ENCODE data around the gene TSR1.

TSR1 gene

DNA sequence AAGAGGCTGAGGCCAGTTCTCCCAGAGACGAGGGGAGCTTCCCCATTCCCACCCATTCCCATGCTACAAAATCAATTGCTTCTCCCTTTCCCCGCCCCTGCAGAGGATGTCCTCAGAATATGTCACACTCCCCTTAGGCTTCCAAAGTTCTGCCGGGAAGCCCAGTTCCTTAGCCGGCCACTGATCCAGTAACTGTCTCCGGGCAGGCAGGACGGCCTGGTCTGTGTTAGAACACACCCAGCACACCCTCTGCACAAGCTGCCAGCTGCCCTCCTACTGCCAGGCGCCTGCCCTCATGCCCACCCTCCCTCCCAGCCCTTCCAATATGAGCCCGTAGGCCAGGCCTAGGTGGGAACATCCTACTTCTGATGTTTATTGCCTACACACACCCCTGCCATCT, 32.1 kb upstream of the TSR1 start:
- no peak for DNase-seq

DNA sequence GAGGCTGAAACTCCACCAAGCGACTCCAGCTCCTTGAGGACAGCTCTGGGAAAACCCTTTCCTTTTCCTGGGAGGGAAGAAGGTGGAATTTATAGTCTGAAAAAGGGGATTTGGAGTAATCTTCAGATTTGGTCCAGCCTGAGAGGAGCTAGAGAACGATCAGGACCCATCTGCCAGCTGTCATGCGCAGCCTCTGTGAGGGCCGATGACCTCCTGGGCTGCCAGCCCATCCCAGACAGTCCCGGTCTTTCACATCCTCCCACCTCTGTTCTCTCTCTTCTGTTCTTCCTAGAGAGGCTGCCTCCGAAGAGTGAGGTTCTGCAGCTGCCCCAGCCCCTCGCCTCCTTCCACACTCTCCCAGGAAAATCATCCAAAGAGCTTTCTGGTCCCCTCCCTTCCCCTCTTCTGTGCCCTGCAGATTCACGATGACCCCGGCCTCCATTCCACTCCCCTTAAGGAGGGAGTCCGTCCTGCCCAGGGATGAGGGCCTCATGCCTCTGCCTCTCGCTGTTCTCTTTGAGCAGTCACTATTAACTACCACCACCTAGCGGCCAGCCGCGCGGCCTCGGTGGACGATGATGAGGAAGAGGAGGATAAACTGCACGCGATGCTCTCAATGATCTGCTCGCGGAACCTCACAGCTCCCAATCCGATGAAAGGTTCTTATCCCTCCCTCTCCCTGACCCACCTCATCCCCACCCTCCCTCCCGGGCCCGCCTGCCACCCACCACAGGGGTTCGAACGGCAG, 30.7 kb upstream of the TSR1 start:
- no peak for DNase-seq

DNA sequence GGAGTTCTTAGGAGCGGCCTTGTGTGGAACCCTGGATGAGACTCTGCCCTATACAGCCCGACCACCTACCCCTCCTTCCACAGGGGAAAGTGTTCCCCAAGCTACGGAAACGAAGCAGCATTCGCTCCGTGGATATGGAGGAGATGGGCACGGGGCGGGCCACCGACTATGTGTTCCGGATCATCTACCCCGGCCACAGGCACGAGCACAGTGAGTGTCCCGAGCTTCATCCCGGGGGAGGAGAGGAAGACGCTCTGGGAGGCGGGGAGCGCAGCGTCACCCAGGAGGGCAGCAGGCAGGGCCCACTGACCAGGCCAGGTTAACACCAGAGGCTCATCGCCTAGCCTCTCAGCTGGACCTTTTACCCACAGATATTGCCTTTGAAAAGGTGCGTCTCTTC, 28.9 kb upstream of the TSR1 start:
- no peak for DNase-seq

DNA sequence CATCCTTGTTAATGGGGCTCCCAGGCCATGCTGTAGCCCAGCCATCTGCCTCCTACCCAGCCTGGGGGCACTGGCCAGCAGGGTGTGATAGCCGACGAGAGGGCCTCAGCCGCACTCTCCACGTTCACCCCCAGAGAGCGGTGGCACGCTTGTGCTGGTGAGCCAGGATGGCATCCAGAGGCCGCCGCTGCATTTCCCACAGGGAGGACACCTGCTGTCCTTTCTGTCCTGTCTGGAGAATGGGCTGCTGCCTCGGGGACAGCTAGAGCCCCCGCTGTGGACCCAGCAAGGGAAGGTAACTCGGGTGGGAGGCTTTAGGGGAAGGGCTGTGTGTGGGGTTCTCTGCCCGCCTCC, 28.5 kb upstream of the TSR1 start:
- DNase-seq: no peak

DNA sequence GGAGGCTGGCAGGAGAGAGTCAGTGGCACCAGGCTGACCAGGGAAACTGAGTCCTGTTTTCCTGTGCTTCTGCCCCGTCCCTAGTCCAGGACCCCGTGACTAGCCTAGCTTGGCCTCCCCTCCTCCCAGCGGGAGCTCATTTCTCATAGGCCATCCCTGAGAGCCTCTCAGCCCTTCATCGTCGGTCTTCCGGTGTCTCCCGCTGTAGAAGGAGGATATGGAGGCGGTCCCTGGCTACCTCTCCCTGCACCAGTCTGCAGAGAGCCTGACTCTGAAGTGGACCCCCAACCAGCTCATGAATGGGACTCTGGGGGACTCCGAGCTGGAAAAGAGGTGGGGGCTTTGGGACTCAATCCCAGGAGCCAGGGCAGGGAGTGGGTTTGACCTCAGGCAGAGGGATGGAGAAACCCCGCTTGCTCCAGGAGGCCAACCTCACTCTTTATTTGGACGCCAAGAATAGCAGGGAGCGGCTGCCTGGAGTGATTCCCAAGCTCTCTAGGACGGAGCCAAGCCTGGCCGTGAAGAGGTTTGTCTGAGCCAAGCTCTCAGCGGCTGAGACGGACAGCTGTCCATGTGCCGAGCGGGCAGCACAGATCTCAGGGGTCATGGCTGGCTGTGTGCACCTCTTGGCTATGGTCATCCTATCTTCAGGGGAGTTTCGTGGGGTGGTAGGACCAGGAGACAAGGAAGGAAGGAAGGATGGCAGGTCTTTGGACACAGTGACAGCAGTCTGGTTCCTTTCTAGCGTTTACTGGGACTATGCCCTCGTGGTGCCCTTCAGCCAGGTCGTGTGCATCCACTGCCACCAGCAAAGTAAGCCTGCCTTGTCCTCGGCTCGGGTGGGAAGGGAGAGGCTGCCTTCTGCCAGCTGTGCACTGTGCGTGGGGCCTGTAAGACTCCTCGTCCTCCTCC, 27.9 kb upstream of the TSR1 start:
- no peak for DNase-seq

DNA sequence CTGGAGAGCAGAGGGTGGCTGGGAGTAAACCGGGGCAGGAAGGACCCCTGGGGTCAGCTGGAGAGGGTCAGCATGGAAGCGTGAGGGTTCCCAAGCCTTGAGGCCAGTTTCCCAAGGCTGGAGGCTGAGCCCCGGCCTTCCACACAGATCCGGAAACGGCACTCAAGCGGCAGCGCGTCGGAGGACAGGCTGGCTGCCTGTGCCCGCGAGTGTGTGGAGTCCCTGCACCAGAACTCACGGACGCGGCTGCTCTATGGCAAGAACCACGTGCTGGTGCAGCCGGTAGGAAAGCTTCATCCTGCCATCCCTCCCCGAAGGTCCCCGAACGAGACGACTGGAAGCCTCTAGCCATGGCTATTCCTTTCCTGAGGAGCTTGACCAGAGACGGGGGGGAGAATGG, 27.1 kb upstream of the TSR1 start:
- DNase-seq: no peak

DNA sequence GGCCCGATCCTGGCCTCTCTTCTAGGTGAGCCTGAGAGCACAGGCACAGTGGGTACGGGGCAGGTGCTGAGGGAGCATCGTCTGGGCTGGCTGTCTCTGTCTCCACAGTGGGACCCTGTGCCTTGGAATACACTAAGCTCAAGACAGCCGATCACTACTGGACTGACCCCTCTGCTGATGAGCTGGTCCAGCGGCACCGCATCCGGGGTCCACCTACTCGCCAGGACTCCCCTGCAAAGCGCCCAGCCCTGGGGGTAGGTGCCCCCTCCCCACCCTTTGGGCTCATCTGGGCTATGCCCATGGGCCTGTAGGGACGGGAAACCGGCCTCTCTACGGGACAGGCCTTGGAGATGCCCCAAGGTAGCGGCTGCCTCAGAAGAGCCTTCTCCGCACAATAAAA, 26.6 kb upstream of the TSR1 start:
- DNase-seq: no peak

DNA sequence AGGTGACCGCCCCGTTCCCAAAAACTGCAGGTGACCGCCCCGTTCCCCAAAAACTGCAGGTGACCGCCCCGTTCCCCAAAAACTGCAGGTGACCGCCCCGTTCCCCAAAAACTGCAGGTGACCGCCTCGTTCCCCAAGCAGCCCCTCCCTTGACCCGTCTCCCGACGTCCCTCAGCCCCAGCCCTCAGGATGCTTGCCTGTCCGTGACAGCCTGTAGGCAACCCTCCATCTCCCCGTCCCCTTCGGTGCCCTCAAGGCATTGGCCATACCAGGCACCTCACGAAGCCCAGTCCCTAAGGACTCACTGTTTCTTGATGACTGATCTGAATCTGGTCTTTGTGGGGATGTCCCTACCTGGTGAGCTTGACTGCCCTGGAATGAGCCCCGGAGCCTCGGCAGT, 26.2 kb upstream of the TSR1 start:
- no peak for DNase-seq

DNA sequence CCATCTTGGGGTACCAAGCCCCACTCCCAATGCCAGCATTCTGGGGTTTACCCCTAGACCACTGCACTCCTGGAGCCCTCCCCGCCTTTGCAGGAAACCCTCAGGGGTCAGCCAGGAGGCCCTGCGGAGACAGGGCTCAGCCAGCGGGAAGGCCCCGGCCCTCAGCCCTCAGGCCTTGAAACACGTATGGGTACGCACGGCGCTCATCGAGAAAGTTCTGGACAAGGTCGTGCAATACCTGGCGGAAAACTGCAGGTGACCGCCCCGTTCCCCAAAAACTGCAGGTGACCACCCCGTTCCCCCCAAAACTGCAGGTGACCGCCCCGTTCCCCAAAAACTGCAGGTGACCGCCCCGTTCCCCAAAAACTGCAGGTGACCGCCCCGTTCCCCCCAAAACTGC, 25.8 kb upstream of the TSR1 start:
- no peak for DNase-seq

DNA sequence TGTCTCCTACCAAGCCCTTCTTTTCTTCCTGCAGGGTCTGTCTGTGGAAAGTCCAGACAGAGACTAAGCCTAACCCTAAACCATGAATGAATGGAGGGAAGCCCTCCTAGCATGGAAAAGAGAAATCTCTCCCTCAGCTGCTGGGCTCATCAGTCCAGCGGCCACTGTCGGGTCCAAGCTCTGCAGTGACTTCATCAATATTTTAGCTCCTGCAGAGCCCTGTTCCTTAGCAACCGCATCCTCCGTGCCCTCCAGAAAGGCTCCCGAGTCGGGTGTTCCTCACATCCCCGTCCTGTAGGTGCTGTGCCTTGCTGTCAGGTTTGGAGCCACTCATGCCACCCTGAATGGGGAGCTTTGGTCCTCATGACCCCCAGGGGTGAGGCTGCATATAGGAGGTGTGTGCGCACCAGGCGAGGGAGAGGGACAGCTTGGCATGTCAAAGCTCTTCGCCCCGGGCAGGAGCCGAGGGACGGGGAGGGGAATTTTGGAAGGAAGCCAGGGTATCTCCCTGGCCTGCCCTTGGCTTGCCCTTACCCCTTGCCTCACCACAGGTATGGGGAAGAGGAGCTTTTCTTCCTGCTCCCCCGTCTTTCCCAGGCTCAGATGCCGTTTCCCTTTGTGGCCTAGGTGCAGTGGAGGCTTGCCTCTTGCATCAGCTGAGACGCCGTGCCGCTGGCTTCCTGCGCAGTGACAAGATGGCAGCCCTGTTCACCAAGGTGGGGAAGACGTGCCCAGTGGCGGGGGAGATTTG, 24.9 kb upstream of the TSR1 start:
- no peak for DNase-seq

DNA sequence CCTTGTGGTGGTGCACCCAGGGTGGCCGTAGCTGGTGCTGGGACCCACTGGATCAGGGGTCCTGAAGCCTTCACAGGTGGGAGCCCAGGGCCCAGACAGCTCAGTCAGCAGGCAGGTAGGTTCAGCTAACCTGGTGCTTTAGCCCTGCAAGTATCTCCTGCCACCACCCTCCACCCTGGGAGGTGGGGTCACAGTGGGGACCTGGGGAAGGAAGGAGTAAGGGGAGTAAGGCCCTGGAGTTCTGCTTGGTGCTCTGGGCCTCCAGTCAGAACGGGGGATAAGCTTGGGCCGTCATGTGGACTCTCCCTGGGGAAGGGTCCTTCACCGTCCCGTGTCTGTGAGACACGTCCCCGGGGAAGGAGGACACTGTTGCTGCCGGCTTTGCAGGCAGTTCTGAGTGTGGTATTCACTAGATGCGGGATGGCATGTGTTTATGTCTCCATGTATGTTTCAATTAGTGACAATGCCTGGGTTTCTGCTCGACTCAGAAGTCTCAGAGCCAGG, 21.7 kb upstream of the TSR1 start:
- DNase-seq: no peak

DNA sequence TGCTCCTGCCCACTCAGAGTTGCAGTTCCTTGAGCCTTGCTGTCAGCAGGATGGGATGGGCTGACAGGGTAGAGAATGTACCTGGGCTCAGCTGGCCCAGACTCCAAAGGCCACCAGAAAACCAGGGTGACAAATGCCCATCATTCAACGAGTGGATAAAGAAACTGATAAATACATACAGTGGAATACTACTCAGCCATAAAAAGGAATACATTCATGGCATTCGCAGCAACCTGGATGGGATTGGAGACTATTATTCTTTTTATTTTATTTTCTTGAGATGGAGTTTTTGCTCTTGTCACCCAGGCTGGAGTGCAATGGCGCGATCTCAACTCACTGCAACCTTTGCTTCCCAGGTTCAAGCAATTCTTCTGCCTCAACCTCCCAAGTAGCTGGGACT, 21.0 kb upstream of the TSR1 start:
- no peak for DNase-seq

DNA sequence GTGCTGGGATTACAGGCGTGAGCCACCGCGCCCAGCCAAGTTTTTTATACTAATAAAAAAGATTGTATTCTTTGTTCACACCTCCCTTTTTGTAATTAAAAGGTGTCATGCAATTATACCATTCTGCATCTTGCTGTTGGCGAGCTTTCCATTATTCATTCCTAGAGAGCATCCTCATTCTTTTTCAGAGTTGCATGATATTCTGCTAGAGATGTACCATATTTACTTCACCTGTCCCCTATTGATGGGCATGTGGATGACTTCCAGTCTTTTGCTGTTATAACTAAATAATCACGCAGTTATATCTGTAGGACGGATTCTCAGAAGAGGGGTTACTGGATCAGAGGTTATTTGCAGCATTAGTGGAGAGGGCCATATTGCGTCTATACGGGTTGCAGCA, 18.1 kb upstream of the TSR1 start:
- DNase-seq: no peak

DNA sequence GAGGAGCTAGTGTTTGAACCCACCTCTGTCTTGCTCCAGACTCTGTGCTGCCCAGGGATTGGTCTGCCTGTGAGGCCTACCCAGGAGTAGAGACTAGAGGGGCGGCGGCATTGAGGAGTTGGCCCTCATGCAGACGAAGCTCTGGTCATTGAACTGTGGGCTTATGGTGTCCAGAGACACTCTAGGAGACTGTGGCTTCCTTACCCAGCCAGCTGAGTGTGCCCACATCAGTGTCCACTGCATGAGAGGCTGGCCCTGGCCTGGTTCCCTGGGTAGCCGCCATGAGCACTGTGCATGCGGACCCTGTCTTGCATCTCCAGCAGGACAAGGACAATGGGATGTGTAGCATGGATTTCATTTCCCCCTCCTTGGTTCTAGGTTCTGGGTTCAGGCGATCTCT, 15.0 kb upstream of the TSR1 start:
- DNase-seq: no peak

DNA sequence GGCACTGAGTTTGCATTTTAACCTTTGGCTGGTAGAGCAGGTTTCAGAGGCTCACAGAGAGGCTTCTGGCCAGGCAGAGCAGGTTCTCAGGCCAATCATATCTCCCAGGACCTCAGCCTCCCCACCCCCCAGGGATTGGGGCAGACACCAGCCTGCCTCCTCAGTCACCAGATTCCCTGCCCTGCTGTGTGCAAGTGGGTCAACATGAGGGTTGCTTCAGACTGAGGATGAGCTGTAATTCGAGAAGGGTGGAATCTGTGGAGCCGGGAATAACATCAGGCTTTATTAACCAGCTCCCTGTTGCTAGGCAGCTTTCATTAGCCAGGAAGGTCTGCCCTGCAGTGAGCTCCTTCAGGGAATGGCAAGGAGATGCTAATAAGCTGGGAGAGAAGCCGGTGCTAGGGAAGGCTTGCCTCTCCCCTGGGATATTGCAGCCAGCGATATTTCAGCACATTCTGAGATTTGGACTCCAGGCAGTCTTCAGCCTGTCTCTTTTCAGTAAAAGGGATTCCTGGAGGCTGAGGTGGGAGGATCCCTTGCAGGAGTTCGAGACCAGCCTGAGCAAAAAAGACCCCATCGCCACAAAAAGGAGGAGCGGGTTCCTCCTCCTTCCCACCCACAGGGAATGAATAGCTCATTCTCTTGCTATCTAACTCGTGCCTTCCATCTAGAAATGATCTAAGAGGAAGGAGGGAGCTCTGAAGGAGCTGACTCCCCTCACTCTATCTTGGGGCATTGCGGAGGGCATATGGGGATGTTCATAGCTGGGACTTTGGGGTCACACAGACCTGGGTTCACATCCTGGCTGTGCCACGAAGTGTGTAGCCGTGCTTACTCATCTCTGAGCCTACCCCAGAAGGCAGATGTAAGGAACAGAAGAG, 11.8 kb upstream of the TSR1 start:
- peak; percentile 89 for DNase-seq

DNA sequence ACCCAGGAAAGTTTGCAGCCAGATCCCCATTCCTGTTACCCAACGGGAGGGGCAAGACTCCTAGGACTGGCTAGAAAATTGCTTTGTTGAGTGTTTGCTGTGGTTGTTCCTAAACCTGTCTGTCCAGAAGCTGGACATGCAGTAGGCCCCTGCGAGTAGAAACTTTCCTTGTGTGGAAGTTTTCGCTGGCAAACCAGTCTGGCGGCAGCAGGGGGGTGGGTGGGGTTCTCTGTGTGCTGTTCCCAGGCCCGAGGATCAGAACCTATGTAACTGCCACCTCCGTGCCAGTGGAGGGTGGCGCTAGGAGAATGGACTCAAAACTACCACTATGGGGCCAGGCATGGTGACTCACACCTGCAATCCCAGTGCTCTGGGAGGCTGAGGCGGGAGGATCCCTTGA, 10.2 kb upstream of the TSR1 start:
- no peak for DNase-seq

DNA sequence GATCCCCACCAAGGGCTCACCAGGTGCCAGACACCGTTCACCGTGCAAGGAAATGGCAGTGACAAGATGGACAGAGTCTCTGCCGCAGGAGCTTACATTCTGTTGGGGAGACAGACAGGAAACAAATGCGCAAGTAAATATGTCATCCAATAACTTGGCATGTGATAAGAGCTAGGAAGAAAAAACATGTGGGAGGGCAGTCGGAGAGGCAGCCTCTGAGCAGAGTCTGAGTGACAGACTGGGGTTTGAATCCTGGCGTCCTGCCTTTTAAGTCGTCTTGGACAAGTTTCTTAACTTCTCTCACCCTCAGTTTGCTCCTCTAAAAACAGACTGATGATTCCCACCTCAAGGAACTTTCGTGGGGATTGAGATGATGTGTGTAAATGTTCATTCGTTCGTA, 8.3 kb upstream of the TSR1 start:
- DNase-seq: no peak

DNA sequence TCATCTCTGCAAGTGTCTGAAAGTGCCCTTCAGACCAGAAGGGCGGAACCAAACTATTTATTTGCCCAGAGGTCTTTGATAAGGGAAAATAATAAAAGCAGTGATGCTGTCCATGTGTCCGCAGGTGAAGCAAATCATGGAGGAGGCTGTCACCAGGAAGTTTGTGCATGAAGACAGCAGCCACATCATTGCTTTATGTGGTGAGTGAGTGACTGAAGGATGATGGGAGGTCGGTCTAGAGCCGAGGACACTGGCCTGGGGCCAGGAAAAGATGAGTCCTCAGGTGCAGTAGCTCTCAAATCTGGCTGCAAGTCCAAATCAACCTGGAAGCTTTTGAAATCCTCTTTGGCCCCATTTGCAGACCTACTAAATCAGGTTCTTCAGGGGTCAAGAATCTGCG, 7.2 kb upstream of the TSR1 start:
- peak; percentile 4 for DNase-seq

DNA sequence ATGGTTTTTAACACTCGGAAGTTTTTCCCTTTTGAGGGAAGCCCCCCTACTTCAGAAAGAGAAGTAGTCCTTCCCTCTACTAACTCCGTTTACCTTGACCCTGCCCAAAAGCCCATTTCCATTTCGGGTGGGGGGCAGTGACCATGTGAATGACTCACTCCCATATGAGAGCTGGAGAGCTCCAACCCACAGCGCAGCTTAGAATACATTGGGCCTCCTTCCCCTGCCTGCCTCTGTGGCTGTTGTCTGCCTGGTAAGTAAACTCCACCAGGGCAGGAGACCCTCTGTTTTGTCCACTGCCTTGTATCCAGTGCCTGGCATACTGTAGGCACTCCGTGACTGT, 2.0 kb upstream of the TSR1 start:
- DNase-seq: no peak

DNA sequence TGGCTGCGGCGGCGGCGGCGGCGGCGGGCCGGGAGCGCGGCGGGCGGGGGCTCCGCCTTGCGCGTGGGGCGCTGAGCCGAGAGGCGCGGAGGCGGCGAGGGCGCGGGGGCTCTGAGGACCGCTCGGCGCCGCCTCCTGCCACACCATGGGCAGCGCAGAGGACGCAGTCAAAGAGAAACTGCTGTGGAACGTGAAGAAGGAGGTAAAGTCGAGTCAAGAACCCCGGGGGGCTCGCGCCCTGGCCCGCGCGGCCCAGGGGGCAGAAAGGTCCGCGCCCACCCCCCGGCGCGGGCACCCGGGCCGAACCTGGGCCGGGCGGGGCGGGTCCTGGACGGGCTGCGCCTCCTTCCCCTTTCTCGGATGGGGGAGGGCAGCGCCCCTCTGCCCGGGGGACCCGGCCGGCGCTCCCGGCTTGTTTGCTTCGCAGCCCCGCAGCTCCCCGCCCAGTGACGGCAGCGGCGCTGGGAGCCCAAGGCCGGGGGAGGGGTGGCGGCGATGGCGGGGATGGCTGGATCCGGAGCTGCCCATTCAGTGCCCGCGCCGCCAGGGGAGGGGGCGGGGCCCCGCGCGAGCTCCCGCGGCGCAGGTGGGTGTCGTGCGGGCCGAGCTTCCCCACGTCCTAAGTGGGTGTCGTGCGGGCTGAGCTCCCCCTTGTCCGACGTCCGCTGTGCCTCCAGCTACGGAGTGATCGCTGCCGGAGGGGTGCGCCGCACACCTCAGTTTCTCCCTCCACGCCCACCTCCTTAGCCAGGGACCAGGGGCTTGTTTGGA, 1.5 kb upstream of the TSR1 start:
- peak; percentile 6 for DNase-seq

DNA sequence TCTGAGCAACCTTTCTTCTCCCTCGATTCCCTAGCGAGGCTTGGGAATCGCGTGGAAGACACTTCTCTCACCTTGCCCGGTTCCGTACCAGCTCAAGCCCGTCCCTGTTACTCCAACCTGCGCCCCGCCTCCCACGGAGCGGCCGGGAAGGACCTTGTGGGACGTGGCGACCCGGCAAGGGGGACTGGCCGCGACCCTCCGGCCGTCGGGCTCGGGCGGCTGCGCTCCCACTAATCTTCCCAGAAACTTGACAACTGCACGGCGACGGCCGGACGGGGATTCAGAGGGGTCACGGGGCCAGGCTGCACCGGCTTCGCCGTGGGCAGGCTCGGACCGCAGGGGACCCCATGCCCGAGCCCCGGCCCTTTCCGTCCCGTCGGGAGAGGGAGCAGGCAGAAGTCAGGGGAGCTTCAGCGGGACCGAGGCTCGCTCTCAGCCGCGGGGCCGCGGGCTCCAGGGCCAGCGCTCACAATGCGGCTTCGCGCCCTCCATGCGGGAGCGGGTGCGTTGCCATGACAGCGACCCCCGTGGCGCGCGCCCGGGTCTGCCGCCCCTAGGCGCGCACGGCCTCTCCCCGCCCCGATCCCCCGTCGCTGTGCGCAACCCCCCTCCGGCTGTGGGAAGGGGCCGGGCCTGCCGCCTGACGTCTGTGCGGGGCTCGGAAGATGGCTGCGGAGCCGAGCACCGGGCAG, 741 bp upstream of the TSR1 start, which contains the start of gene SGSM2:
Gene SGSM2, plus strand, starts transcription at position 650 of the 692 bp plus-strand sequence. CDS start 188 bp downstream, outside the sequence.
- peak; percentile 36 for DNase-seq

All from NCI-H510A treated with DMSO at 0.1 percent for 48 hours (cell line).